Measurements from ENCODE around the gene GALNT5.
A peak's percentile ranks its signal among the peaks of the same experiment; 100 is the strongest.

GALNT5 gene

GRCh38 chr2:157333304-157334047, 76.0 kb downstream of the GALNT5 start:
- DNase-seq = no peak

GRCh38 chr2:157334335-157334734, 76.8 kb downstream of the GALNT5 start:
- no peak for DNase-seq

GRCh38 chr2:157334797-157335196, 77.3 kb downstream of the GALNT5 start:
- no peak for DNase-seq

- DNase-seq = peak; percentile 25
Measured at GRCh38 chr2:157336137-157337010, 78.9 kb downstream of the GALNT5 start.

GRCh38 chr2:157337978-157338377, 80.5 kb downstream of the GALNT5 start:
- DNase-seq = no peak

- peak; percentile 56 for DNase-seq
Measured at GRCh38 chr2:157339965-157340655, 82.6 kb downstream of the GALNT5 start.

GRCh38 chr2:157341381-157341780, 83.9 kb downstream of the GALNT5 start:
- peak; percentile 83 for DNase-seq

GRCh38 chr2:157345647-157346389, 88.3 kb downstream of the GALNT5 start:
- DNase-seq = no peak

GRCh38 chr2:157348291-157348921, 90.9 kb downstream of the GALNT5 start:
- no peak for DNase-seq

GRCh38 chr2:157349949-157350515, 92.5 kb downstream of the GALNT5 start:
- peak; percentile 72 for DNase-seq

- DNase-seq = peak; percentile 58
Measured at GRCh38 chr2:157355618-157356017, 98.1 kb downstream of the GALNT5 start.

GRCh38 chr2:157359628-157360027, 102.1 kb downstream of the GALNT5 start:
- DNase-seq = no peak

- DNase-seq = no peak
Measured at GRCh38 chr2:157361526-157361925, 104.0 kb downstream of the GALNT5 start.

GRCh38 chr2:157362627-157363026, 105.1 kb downstream of the GALNT5 start:
- DNase-seq = no peak

GRCh38 chr2:157363612-157364101, 106.2 kb downstream of the GALNT5 start:
- peak; percentile 68 for DNase-seq
